Measurements from ENCODE around the gene PLEKHJ1.
"Not testable (repeated sequence)": the region's sequence is repeated elsewhere in the genome, so short reads cannot be mapped to it uniquely, and the experiment has no call there.

DNA sequence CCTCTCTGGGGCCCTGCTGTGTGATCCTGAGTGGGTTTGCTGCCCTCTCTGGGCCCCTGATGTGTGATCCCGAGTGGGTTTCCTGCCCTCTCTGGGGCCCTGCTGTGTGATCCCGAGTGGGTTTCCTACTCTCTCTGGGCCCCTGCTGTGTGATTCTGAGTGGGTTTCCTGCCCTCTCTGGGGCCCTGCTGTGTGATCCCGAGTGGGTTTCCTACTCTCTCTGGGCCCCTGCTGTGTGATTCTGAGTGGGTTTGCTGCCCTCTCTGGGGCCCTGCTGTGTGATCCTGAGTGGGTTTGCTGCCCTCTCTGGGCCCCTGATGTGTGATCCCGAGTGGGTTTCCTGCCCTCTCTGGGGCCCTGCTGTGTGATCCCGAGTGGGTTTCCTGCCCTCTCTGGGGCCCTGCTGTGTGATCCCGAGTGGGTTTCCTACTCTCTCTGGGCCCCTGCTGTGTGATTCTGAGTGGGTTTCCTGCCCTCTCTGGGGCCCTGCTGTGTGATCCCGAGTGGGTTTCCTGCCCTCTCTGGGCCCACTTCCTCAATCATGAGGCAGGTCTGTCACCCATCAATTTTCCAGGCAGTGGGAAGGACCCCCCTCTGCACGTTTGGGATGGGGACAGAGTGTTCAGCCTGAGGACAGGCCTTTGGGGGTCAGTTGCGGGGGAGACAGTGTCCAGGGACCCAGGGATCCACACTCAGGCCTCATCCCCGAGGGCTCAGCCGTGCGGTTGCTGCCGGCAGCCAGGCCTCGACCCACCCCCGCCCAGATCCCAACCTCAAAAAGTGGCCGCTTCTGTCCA is 45.3 kb upstream of the PLEKHJ1 start:
- TF ChIP-seq EZH2 (conservative IDR thresholded peaks at IDR 0.05; ENCODE audit: low read depth, low read length): not testable (repeated sequence)
- TF ChIP-seq, protein P1, sequence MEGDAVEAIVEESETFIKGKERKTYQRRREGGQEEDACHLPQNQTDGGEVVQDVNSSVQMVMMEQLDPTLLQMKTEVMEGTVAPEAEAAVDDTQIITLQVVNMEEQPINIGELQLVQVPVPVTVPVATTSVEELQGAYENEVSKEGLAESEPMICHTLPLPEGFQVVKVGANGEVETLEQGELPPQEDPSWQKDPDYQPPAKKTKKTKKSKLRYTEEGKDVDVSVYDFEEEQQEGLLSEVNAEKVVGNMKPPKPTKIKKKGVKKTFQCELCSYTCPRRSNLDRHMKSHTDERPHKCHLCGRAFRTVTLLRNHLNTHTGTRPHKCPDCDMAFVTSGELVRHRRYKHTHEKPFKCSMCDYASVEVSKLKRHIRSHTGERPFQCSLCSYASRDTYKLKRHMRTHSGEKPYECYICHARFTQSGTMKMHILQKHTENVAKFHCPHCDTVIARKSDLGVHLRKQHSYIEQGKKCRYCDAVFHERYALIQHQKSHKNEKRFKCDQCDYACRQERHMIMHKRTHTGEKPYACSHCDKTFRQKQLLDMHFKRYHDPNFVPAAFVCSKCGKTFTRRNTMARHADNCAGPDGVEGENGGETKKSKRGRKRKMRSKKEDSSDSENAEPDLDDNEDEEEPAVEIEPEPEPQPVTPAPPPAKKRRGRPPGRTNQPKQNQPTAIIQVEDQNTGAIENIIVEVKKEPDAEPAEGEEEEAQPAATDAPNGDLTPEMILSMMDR (CRISPR knock-in tag; IDR thresholded peaks at IDR 0.05): not testable (repeated sequence)
